DMS 273 (cell line): ENCODE measurements around the gene EFCAB12.
"Not testable (repeated sequence)": the region's sequence is repeated elsewhere in the genome, so short reads cannot be mapped to it uniquely, and the experiment has no call there.

Experiments
- DNase-seq: peaks from one replicate; lab custom pipeline; 2025; ENCODE audit not compliant: unreplicated experiment; lab: John Stamatoyannopoulos, UW

Gene EFCAB12

DNA sequence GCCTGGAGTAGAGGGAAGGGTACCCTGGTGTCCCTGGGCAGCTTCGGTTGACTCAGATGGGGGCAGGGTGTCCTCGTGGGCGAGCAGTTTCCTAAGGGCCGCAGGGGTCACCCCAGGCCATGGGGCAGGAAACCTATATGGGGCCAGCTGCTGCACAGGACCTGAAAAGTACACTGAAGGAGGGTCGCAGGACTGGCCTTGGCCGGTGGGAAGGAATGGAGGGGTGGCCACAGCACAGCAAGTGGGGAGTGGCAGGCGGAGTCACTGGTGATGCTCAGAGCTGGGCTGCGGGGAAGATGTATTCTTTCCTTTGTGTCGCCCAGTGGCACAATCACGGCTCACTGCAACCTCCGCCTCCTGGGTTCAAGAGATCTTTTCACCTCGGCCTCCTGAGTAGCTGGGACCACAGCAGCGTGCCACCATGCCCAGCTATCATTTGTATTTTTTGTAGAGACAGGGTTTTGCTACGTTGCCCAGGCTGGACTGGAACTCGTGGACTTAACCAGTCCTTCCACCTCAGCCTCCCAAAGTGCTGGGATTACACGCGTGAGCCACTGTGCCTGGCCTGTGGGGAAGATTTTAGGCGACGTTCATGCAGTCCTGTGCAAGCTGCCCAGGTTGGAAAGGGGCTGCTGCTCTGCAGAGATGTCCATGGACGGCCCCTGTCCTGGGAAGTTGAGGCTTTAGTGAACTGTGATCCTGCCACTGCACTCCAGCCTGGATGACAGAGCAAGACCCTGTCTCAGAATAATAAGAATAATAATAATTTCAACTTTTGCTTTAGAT is 57.2 kb downstream of the EFCAB12 start:
- no peak for DNase-seq

DNA sequence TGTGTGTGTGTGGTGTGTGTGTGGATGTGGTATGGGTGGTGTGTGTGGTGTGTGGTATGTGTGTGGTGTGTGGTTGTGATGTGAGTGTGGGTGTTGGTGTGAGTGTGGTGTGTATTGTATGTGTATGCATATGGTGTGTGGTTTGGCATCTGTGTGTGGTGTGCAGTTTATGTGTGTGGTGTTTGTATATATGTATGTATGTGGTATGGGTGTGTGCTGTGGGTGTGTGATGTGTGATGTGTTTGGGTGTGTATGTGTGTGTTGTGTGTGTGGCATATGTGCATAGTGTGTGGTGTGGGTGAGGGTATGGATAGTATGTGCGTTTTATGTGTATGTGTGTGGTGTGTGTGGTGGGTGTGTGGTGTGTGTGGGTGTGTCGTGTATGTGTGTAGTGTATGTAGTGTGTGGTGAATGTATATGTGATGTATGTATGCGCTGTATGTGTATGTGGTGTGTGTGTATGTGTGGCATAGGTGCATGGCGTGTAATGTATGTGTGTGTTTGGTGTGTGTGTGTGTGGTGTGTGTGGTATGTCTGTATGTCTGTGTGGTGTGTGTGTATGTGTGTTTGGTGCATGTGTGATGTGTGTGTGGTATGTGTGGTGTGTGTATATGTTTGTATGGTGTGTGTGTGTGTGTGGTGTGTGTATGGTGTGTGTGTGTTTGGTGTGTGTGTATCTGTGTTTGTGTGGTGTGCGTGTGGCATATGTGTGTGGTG is 58.0 kb downstream of the EFCAB12 start:
- no peak for DNase-seq

DNA sequence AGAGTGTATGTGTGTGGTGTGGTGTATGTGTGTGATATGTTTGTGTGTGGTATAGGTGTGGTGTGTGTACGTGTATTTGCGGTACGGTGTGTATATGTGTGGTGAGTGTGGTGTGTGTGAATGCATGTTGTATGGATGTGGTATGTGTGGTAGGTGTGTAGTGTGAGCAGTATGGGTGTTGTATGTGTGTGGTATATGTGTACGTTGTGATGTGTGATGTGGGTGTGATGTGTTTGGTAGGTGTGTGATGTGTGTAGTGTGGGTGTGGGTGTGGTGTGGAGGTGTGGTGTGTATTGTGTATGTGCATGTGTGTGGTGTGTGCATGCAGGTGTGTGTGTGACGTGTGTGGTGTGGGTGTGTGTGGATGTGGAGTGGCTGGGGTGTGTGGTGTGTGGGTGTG is 58.7 kb downstream of the EFCAB12 start:
- no peak for DNase-seq

DNA sequence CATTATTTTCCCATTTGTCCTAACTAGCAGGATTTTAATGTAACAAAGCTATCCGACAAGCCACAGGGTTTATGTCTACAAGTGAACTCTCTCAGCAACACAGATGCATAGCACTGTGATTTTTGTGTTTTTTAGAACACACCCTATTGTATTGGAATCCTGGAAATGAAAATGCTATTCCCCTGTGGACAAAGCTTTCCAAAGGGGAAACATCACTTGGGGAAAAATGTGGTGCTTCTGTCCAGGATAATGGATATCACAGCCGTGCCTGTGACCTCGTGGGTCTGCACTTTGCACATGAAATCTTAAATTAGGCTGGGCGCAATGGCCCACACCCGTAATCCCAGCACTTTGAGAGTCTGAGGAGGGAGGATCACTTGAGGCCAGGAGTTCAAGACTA is 60.6 kb downstream of the EFCAB12 start:
- DNase-seq: no peak

DNA sequence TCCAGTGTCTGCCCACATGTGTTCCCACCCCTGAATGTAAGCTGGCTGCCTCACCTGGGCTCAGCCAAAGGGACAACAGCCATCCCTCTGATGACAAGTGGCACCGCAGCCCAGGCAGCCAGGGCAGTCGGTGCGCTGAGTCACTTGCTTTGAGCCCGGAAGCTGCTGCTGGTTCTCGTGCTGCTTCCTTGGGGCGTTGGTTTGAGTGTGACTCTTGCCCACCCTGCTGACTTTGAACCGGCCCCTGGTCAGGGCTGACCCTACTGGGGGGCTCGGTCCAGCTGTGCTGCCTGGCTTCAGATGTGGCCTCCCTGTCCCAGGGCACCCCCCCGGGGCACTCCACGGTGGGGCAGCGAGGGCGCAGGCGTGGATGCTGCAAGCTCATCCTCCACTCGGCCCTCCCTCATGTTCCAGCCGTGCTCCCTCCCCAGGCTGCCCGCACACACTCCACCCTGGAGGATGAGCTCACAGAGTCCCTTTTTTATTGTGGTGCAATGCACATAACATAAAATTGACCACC is 62.1 kb downstream of the EFCAB12 start:
- no peak for DNase-seq

DNA sequence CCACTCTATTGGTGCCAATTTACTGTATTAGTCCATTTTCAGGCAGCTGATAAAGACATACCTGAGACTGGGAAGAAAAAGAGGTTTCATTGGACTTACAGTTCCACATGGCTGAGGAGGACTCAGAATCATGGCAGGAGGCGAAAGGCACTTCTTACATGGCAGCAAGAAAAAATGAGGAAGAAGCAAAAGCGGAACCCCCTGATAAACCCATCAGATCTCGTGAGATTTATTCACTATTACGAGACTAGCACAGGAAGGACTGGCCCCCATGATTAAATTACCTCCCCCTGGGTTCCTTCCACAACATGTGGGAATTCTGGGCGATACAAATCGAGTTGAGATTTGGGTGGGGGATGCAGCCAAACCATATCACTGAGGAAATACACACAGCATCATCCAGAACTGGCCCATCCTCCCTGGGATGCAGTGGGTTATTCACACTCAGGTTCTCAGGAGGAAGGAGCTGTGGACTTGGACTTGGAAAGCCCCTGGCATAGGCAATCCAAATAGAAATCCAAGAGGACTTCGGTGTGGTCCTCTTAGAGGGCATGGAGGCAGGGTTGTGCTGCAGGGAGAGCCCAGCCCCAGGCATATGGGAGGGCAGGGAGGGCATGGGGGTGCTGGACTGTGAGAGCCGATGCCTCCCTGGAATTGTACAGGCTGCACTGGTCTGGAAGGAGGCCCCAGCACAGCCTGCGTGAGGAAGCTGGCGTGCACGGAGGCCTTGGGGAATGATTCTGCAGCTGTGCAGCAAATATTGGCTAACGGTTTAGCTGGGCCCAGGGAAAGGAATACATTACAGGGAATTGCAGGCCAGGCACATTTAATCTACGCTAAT is 62.9 kb downstream of the EFCAB12 start:
- no peak for DNase-seq

DNA sequence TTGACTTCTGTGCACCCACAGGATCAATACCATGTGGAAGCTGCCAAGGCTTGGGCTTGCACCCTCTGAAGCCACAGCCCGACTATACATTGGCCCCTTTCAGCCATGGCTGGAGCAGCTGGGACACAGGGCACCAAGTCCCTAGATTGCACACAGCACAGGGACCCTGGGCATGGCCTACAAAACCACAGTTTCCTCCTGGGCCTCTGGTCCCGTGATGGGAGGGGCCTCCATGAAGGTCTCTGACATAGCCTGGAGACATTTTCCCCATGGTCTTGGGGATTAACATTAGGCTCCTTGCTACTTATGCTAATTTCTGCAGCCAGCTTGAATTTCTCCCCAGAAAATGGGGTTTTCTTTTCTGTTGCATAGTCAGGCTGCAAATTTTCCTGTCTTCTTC is 63.6 kb downstream of the EFCAB12 start:
- DNase-seq: not testable (repeated sequence)

DNA sequence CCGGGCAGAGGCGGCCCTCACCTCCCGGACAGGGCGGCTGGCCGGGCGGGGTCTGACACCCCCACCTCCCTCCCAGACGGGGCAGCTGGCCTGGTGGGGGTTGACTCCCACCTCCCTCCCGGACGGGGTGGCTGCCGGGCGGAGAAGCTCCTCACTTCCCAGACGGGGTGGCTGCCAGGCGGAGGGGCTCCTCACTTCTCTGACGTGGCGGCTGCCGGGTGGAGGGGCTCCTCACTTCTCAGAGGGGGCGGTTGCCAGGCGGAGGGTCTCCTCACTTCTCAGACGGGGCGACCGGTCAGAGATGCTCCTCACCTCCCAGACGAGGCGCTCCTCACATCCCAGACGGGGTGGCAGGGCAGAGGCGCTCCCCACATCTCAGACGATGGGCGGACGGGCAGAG is 65.1 kb downstream of the EFCAB12 start:
- DNase-seq: not testable (repeated sequence)

DNA sequence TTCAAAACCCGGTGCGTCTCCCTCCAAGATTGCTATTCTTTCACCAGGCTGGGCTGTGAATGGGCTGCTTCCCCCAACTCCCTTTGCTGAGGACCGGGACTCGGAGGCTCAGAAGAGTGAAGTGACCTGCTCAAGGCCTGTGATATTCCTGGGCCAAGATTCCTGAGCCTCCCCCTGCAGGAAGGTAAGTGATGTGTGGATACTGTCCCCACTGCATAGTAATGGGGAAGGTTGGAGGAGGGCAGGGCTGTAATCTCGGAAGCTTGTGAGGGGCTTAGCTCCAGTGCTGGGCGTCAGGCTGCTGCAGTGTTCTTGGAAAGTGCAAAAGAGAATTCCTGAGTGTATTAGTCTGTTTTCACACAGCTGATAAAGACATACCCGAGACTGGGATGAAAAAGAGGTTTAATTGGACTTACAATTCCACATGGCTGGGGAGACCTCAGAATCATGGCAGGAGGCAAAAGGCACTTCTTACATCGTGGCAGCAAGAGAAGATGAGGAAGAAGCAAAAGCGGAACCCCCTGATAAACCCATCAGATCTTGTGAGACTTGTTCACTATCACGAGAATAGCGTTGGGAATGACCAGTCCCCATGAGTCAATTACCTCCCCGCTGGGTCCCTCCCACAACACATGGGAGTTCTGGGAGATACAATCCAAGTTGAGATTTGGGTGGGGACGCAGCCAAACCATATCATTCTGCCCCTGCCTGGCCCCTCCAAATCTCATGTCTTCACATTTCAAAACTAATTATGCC is 67.6 kb downstream of the EFCAB12 start:
- no peak for DNase-seq

DNA sequence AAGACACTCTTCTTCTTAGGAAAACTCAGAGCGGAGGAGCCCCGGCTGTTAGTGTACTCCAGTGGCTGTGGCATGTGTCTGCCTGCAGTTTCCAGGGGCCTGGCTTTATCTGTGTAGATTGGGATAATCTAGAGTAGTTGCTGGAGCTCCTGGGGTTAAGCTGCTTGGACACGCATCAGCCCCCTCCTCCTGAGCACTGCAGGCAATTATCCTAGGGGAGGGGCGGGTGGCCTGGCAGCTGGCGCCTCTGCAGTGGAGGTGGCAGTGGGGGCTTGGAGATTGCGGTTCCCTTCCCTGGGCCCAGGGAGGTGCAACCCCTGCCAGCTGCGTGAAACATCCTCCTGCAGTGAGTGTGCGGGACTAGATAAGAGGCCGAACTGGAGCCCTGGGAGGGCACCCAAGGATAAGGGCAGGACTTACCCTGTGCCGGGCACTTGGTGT is 68.2 kb downstream of the EFCAB12 start:
- DNase-seq: peak; percentile 30

DNA sequence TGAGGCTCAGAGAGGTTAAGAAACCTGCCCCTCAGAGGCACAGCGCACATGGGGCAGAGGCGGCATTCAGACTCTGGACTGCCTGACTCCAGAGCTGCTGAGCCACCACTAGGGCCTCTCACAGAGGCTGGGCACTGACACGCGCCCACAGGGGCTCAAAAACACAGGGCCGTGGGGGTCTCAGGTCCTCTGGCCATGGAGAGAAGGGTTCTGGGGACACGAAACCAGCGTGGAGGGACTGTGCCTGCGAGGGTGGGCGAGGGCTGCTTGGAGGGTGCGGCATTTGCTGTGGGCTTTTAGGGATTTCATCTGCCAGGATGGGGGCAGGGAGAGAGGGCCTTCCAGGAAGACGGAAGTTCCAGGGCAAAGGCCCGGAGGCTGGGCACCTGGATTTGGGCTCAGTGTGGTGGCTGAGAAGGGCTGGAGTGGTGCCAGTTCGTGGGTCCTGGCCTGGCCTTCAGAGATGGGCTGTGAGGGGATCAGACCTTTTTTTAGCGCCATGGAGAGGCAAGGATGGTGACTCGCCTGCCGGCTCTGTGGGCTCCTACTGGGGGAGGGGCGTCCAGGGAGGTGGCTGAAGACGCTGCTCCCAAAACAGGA is 69.6 kb downstream of the EFCAB12 start:
- peak; percentile 31 for DNase-seq

DNA sequence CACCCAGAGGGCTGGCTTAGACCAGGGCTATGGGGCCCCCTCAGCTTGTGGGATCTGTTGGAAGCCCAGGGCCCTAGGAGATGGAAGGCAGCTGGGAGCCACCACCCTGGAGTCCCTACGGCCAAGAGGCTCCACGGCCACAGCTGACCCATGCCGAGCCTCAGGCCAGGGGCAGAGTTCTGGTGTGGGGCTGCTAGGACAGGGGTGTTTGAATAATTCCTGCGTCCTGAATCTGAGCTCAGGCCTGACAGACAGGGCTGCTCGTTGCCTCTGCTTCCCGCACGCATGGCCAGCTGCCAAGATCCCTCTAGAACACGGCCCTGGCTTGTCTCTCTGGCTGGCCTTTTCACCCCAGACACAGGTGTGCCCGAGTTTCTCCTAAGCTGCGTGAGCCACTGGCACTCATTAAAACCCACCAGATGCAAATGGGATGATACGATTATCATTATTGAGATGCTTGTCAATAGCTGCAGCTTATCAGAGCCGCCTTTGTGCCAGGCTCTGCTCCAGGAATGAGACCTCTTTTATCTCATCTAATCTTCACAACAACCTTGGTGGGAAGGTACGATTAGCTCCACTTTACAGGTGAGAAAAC is 70.2 kb downstream of the EFCAB12 start:
- peak; percentile 59 for DNase-seq

DNA sequence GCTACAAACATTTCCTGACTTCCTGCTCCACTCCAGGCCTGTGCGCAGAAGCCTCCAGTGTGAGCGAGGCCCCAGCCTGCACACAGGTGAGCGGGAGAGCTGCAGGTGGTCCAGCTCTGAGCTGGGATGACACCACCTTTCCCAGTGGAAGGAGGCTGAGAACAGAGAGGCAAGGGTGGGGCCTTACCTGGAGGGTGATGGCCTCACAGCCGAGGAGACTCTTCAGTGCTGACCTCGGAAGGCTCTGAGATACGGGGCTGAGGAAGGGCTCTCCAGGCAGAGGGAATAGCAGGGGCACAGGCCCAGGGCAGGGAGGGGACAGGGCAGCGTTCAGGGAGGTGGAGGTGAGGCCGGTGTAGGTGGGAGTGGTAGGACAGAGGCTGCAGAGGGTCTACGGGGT is 70.8 kb downstream of the EFCAB12 start:
- DNase-seq: no peak

DNA sequence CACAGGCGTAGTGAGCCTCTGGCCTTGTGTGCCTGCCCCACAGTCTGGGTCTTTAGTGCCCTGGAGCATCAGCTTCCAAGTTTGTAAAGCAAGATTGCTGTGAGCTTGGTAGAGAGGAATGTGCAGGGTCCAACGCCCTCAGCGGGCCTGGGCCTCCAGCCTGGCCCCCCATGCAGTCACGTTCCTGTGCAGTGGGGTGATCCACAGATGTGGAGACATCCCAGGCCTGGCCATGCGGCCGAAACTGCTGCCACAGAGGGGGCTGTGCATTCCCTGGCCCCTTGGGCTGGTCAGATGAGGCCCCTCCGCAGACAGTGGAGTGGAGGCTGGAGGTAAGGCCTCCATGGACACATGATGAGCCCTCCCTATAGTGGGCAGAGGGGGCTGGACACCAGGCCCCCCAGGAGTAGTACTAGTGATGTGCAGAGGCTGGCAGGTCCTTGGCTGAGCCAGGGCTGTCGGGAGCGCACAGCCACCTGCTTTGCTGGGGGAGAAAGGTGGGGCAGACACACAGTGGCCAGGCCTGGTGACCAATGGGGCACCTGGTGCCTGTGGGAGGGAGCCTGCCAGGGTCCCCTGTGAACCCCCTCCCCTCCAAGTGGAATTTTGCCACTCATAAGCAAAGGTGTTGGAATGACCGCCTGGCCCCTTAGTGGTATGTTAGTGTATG is 71.5 kb downstream of the EFCAB12 start:
- DNase-seq: no peak

DNA sequence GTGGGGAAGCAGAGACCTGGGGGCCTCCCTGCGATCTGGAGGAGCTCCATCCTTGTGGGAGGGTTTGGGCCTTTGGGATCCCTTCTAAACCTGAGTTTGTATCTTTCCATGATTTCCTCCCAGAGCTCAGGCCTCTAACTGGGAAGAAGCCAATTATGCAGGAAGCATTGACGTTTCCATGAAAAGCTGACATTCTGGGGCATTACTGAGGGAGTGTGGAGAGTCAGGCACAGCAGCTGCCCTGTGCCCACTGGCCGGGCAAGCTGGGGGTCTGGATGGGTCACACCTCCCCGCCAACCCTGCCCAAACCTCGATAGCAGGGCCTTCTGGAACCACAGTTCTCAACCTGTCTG is 74.9 kb downstream of the EFCAB12 start:
- DNase-seq: no peak

DNA sequence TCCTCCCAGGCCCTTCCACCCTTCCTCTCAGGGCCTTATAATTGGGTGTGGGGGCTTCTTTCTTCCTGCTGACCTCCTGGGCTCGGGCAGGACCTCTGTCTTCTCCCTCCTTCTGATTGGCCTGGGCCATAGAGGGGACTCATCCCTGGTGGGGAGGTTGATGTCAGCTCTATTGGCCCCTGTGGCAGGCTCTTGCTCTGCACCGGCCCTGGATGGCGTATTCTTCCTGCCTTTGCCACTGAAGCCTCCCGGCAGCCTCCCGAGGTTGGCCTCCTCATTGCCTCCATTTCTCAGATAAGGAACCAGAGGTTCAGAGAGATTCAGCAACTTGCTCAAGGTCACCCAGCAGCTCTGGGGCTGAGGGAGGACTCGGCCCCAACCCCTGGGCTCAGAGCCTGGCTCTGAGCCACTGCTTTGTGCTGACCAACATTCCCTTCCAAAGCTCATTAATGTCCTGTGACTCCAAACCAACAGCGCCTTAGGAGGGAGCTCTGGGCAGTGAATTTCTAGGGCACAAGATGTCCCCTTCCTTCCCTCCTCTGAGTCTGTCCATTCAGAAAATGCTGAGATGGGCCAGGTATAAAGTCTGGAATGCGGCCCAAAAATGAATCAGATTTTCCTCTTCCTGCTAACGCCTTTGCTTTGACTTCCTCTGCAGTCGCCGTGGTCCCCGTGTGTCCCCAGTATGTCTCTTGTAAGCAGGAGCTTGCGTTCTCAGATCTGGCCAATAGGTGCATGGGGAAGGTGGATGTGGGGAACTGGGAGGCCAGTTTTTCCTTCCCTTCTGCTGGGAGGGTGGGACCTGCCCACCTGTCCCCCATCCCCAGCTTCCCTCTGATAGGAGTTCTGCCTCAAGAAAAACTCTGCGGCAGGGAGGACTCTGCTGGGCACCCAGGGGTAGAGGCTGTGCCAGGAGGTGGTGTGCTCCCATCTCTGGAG is 75.5 kb downstream of the EFCAB12 start:
- DNase-seq: no peak

DNA sequence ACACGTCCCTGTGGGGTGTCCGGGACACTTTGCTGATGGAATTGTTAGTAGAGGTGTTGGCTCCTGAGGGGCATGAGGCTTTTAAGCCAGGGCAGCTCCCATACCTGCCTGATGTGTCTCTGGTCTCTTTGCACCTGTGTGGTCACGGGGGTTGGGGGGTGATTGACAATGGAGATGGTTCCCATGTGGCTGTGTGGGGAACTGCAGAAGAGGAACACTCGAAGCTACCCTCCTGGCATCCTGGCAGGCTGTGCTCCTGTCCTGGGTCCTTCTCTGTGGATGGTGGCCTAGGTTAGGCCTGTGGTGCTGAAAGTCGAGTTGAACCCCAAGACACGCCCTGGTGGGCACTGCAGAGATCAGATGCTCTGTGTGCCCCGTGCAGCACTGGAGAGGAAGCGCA is 76.4 kb downstream of the EFCAB12 start:
- peak; percentile 47 for DNase-seq
